Measurements from ENCODE around the gene WDR36.
"Not testable (repeated sequence)": the region's sequence is repeated elsewhere in the genome, so short reads cannot be mapped to it uniquely, and the experiment has no call there.

Gene WDR36

GRCh38 chr5:111141471-111141870 lies 49.3 kb downstream of the WDR36 start:
- DNase-seq = not testable (repeated sequence)

GRCh38 chr5:111142932-111143331 lies 50.8 kb downstream of the WDR36 start:
- DNase-seq = no peak

GRCh38 chr5:111143910-111144309 lies 51.8 kb downstream of the WDR36 start:
- no peak for DNase-seq

- DNase-seq = peak; percentile 43
Observed at GRCh38 chr5:111144352-111144930, 52.3 kb downstream of the WDR36 start.

- no peak for DNase-seq
Observed at GRCh38 chr5:111146053-111146452, 53.9 kb downstream of the WDR36 start.

GRCh38 chr5:111147502-111147901 lies 55.4 kb downstream of the WDR36 start:
- DNase-seq = no peak

GRCh38 chr5:111151998-111152397 lies 59.9 kb downstream of the WDR36 start:
- no peak for DNase-seq

GRCh38 chr5:111153483-111153882 lies 61.3 kb downstream of the WDR36 start:
- DNase-seq = no peak

GRCh38 chr5:111153945-111154344 lies 61.8 kb downstream of the WDR36 start:
- no peak for DNase-seq

GRCh38 chr5:111158105-111158744 lies 66.1 kb downstream of the WDR36 start:
- peak; percentile 78 for DNase-seq

- no peak for DNase-seq
Observed at GRCh38 chr5:111159845-111160244, 67.7 kb downstream of the WDR36 start.

- no peak for DNase-seq
Observed at GRCh38 chr5:111163000-111163399, 70.9 kb downstream of the WDR36 start.

- no peak for DNase-seq
Observed at GRCh38 chr5:111165058-111165457, 72.9 kb downstream of the WDR36 start.

GRCh38 chr5:111167551-111167950 lies 75.4 kb downstream of the WDR36 start:
- no peak for DNase-seq

GRCh38 chr5:111168608-111169007 lies 76.5 kb downstream of the WDR36 start:
- no peak for DNase-seq

GRCh38 chr5:111169269-111169668 lies 77.1 kb downstream of the WDR36 start:
- DNase-seq = no peak

- no peak for DNase-seq
Observed at GRCh38 chr5:111170279-111170678, 78.1 kb downstream of the WDR36 start.

GRCh38 chr5:111172504-111172903 lies 80.4 kb downstream of the WDR36 start:
- no peak for DNase-seq

GRCh38 chr5:111173476-111173875 lies 81.3 kb downstream of the WDR36 start:
- no peak for DNase-seq

All from suppressor macrophage treated with lipopolysaccharide for 4 hours (primary cell).